Mesodermal cell (in vitro differentiated cells): ENCODE measurements around the gene SVBP.

ENCODE experiments used
- H3K27ac ChIP-seq: 2 replicates; pipeline ENCODE4 v1.7.0; 2013; ENCODE audit warnings: mild to moderate bottlenecking, low read depth, low read length, moderate library complexity; ENCODE audit not compliant: severe bottlenecking
- H3K36me3 ChIP-seq: 2 replicates; pipeline ENCODE4 v1.7.1; 2013; ENCODE audit warnings: mild to moderate bottlenecking, low read length, moderate library complexity; ENCODE audit not compliant: control insufficient read depth, insufficient read depth
- H3K4me1 ChIP-seq: one replicate; pipeline ENCODE4 v1.7.1; 2013; ENCODE audit warnings: mild to moderate bottlenecking, low read length; ENCODE audit not compliant: insufficient read depth, control insufficient read depth, poor library complexity, severe bottlenecking
- H3K4me3 ChIP-seq: 2 replicates; pipeline ENCODE4 v1.7.0; 2013; ENCODE audit warnings: low read length, control low read depth, mild to moderate bottlenecking; ENCODE audit not compliant: insufficient read depth, poor library complexity, severe bottlenecking; ENCODE audit errors: extremely low read depth
- H3K9me3 ChIP-seq: 2 replicates; pipeline ENCODE4 v1.7.1; 2013; ENCODE audit warnings: mild to moderate bottlenecking, low read length, moderate library complexity; ENCODE audit not compliant: control insufficient read depth
- WGBS, 2 experiments: methylation state at CpG; one replicate each; pipeline ENCODE4 v1.1.5; 2013; ENCODE audit warnings: missing lambda C conversion rate in 2 of 2; ENCODE audit not compliant: insufficient coverage in 2 of 2; 5-methylcytosine and 5-hydroxymethylcytosine counted together

Gene SVBP

DNA sequence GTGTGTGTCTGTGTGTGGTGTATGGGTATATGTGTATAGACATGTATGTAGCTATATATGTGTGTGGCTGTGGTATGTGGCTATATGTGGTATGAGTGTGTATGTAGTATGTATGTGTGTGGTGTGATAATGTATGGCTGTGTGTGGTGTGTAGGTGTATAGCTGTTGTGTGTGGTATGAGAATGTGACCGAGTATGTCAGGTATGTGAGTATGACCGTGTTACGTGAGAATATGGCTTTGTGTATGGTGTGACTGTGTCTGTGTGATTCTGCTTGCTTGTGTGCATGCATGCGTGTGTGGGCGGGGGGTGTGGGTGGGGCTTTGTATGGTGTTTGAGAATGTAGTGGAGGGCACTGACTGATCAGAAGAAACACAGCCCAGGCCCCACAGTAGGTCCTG lies 32.7 kb upstream of the SVBP start:
- WGBS, 2 experiments = 98 to 100% methylated on average over 5 of the region's 5 CpGs
- Histone ChIP-seq H3K9me3 (no peaks in the 10 kb centered on the region), H3K36me3 (peaks cover 49% of the 10 kb centered on the region), H3K4me3 (no peak overlapping the region), H3K4me1 (peaks cover 12% of the 10 kb centered on the region), H3K27ac (no peak overlapping the region)

DNA sequence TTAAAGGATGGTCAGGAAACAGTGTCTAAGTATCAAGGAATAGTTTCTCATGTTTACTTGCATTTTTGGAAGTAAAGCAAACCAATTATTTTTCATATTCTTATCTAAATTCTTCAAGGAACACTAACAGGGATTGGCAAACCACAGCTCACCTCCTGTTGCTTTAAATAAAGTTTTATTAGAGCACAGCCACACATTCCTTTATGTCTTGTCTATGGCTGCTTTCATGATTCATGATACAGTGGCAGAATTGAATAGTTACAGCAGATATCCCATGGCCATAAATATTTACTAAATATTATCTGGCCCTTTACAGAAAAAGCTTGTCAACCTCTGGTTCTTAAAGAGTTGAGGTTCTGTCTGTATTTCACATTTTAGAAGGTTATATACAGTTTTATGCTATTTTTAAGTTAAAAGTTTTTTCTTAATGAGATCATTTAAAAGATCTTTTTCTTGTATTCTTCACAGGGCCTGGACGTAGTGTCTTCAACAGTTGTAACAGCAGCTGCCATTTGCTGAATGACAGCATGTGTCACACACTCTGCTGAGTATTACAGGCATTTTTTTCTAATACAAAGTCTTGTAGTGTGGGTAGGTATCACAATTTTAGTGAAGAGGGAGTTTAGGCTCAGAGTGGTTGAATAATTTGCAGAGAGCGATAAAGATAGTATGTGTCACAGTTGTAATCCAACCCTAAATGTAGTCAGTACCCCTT lies 31.8 kb upstream of the SVBP start:
- Histone ChIP-seq H3K36me3 (peaks cover 49% of the 10 kb centered on the region), H3K27ac (no peak overlapping the region), H3K4me1 (peaks cover 12% of the 10 kb centered on the region), H3K9me3 (no peaks in the 10 kb centered on the region), H3K4me3 (no peak overlapping the region)
- WGBS, 2 experiments = 80% methylated on average over 1 of the region's 2 CpGs; no CpG with 5 or more reads in 1 of the 2 experiments

DNA sequence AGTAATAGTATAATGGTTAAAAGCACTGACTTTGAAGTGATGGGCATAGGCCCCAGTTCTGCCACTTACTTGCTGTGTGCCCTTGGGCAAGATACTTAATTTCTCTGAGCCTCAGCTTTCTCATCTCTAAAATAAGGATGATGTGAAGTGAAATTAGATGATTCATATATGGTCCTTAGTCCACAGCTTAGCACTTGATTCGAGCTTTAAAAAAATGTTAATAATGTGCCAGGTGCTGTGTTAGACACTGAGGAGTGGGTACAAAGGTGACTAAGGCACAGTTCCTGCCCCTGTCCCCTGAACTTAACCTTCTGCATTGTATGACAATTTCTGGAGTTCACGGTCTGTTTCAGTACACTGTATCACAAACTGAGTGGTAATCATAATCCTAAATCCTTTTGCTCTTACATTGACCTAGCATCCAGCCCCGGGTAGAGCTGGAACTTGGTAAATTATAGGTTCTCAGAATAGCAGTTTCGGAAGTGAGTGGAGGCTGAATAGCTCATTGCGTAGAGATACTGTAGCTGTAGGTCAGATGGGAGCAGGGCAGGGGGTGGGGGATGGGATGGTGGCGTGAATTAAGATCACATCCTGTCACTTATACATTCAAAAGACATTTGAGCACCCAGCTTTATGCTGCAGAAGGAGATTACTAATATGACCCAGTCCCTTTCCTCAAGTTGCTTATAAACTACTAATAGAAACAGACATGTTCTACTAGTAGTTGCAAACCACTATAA lies 30.7 kb upstream of the SVBP start:
- Histone ChIP-seq H3K36me3 (peaks cover 49% of the 10 kb centered on the region), H3K4me3 (peak overlapping the region; percentile 61), H3K9me3 (no peaks in the 10 kb centered on the region), H3K27ac (no peak overlapping the region), H3K4me1 (peaks cover 12% of the 10 kb centered on the region)
- 66 to 93% methylated on average over 3 to 4 of the region's 6 CpGs for WGBS, 2 experiments

DNA sequence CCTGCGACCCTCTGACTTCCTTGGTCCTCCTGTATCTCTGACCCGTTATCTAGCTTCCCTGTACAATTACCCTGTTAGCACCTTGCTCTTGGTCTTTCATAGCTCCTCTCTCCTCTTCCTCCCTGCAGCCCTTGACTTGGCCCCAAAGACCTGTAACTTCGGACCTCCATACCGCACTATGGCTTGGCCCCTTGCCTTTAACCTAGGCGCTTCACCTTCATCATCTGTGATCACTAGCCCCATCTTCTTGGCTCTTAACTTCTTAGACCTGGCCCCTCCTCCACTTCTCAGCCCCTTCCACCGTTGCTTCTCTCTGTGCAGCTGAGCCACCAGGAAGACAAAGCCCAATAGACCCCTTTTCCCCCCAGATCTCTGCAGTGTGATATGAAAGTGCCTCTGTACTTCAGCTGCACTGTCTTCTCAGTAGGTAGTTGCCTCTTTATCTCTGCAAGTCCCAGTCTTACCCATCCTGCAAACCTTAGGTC lies 30.0 kb upstream of the SVBP start:
- no peaks in the 10 kb centered on the region for H3K9me3 ChIP-seq
- H3K27ac ChIP-seq = no peak overlapping the region
- H3K36me3 ChIP-seq = peaks cover 44% of the 10 kb centered on the region
- peaks cover 12% of the 10 kb centered on the region for H3K4me1 ChIP-seq
- 10 to 16% methylated on average over 5 of the region's 6 CpGs for WGBS, 2 experiments
- H3K4me3 ChIP-seq = peak overlapping the region; percentile 61

- H3K27ac ChIP-seq = no peak within 1 kb of the TSS
- 1% methylated on average over 40 to 50 of the region's 50 CpGs for WGBS, 2 experiments
These were observed 29.3 kb upstream of the SVBP start, which contains the start of gene ZNF691 for GRCh38 chr1:42846257-42847110. TSS of gene ZNF691 (plus strand) at chr1:42846613. CDS start at chr1:42849659, 3,046 bp downstream.

DNA sequence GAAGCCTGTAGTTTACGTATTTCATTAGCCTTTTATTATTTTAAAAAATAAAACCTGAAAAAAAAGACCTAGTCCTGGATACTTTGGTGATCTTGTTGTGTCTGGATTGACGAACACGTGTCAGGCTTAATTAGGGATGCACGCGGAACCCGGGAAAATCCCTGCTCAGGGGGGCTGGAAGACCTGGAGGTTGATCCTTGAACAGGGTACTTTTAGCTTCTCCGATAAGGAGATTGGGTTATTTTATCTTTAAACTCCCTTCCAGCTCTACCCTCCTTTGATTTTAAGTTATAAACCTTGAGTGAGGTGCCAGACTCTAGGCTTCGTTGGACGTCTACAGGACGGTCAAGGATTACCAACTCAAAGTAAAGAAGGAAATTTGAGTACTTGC lies 28.7 kb upstream of the SVBP start:
- Histone ChIP-seq H3K9me3 (no peaks in the 10 kb centered on the region), H3K27ac (no peak overlapping the region), H3K4me3 (peak overlapping the region; percentile 61), H3K36me3 (peaks cover 31% of the 10 kb centered on the region), H3K4me1 (peaks cover 12% of the 10 kb centered on the region)
- WGBS, 2 experiments = 10 to 14% methylated on average over 4 to 5 of the region's 10 CpGs

More at GRCh38 chr1:42846257-42847110, 29.3 kb upstream of the SVBP start, which contains the start of gene ZNF691:
- H3K36me3 ChIP-seq = peaks cover 37% of the 10 kb centered on the region
- peaks cover 12% of the 10 kb centered on the region for H3K4me1 ChIP-seq
- H3K9me3 ChIP-seq = no peaks in the 10 kb centered on the region
- peak within 1 kb of the TSS; percentile 61 for H3K4me3 ChIP-seq

DNA sequence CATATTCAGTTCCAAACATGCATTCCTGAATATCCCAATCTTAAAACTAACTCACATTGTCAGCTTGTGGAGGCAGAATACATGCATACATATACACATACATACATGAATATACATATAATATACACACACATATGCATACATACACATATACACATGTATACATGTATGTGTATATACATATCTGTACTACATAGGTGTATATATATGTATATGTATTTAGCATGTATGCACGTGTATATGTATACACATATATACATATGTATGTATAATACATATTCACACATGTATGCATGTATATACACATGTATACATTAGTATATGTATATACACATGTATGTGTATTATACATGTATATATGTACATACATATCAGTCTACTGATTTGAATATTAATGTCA lies 28.0 kb upstream of the SVBP start:
- WGBS, 2 experiments = no CpG with 5 or more reads among the region's 1 CpG
- H3K36me3 ChIP-seq = peaks cover 24% of the 10 kb centered on the region
- no peak overlapping the region for H3K27ac ChIP-seq
- H3K9me3 ChIP-seq = no peaks in the 10 kb centered on the region
- no peak overlapping the region for H3K4me3 ChIP-seq
- peaks cover 12% of the 10 kb centered on the region for H3K4me1 ChIP-seq

- Histone ChIP-seq H3K4me1 (peaks cover 12% of the 10 kb centered on the region), H3K27ac (no peak overlapping the region), H3K9me3 (no peaks in the 10 kb centered on the region), H3K36me3 (peaks cover 19% of the 10 kb centered on the region), H3K4me3 (no peak overlapping the region)
- 98 to 100% methylated on average over 2 to 3 of the region's 4 CpGs for WGBS, 2 experiments
These were observed 27.5 kb upstream of the SVBP start for GRCh38 chr1:42844592-42845140.

DNA sequence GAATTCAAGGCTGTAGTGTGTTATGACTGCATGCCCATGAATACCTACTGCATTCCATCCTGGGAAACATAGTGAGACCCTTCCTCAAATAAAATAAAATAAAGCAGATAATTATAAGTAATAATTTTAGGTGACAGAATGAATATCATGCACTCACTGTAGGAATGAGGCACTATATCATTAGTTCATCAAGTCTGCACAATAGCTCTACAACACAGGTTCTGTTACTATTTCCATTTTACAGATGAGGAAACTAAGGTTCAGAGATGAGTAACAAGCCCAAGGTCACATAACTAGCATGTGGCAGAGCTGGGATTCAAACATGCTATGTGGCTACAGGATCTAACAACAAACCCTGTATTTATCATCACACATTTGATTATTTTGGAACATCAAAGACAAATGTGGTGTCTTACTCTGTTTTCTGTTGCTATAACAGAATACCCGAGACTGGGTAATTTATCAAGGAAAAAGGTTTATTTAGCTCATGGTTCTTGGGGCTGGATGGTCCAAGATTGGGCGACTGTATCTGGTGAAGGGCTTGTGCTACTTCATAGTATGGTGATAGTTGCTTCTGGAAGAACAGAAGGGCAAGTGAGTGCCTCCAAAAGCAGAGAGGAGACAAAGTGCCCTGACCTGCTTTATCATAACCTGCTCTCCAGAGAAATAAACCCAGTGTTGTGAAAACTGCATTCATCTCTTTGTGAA lies 24.4 kb upstream of the SVBP start:
- 83 to 100% methylated on average over 2 of the region's 2 CpGs for WGBS, 2 experiments
- H3K36me3 ChIP-seq = no peaks in the 10 kb centered on the region
- H3K4me1 ChIP-seq = no peaks in the 10 kb centered on the region
- H3K27ac ChIP-seq = no peak overlapping the region
- H3K4me3 ChIP-seq = no peak overlapping the region
- no peaks in the 10 kb centered on the region for H3K9me3 ChIP-seq

GRCh38 chr1:42841010-42841409 lies 23.8 kb upstream of the SVBP start:
- WGBS, 2 experiments = 89% methylated on average over 3 of the region's 3 CpGs; no CpG with 5 or more reads in 1 of the 2 experiments
- Histone ChIP-seq H3K36me3 (no peaks in the 10 kb centered on the region), H3K9me3 (no peaks in the 10 kb centered on the region)

More at GRCh38 chr1:42841010-42841409, 23.8 kb upstream of the SVBP start:
- Histone ChIP-seq H3K4me3 (no peak overlapping the region), H3K4me1 (no peaks in the 10 kb centered on the region), H3K27ac (no peak overlapping the region)
